Heart right ventricle (tissue), 16 donors: ENCODE results near the gene PDS5B. TPM values are rescaled to one million over a fixed set of nuclear protein-coding genes. Genes with fewer than 3 reads are reported as not detected.

Source experiments
- ATAC-seq, 8 donors: fragments of 200-7000 bp; cut with Tn5 transposase; one replicate each; pipeline ENCODE4 v1.9.1; 2020; ENCODE audit warnings: mild to moderate bottlenecking in 8 of 8, moderate library complexity in 8 of 8, moderate number of reproducible peaks in 1 of 8
- DNase-seq, 2 donors: peaks; one replicate each; pipeline ENCODE4 v3.0.0-alpha.2; 2020
- H3K27ac ChIP-seq, 10 donors: fragments of 200-600 bp; sonication (generic) in 2 of 10; one replicate each; pipeline versions ENCODE4 v1.5.0 to v1.8.0; 2020 to 2022; ENCODE audit warnings: mild to moderate bottlenecking in 3 of 10
- H3K27me3 ChIP-seq, 7 donors: fragments of 200-600 bp; one replicate each; pipeline ENCODE4 v1.8.0; 2021 to 2022; ENCODE audit warnings: mild to moderate bottlenecking in 2 of 7
- H3K36me3 ChIP-seq, 9 donors: fragments of 200-600 bp; sonication (generic) in 1 of 9; one replicate each; pipeline versions ENCODE4 v1.5.0 to v1.8.0; 2020 to 2022; ENCODE audit warnings: mild to moderate bottlenecking in 2 of 9
- H3K4me1 ChIP-seq, 9 donors: fragments of 200-600 bp; sonication (generic) in 1 of 9; one replicate each; pipeline versions ENCODE4 v1.5.0 to v1.8.0; 2020 to 2022; ENCODE audit warnings: mild to moderate bottlenecking in 4 of 9
- H3K4me3 ChIP-seq, 10 donors: fragments of 200-600 bp; sonication (generic) in 2 of 10; one replicate each; pipeline versions ENCODE4 v1.5.0 to v1.8.0; 2020 to 2022; ENCODE audit warnings: mild to moderate bottlenecking in 7 of 10, moderate library complexity in 2 of 10
- H3K9me3 ChIP-seq, 11 donors: fragments of 200-600 bp in 10 of 11; sonication (generic) in 2 of 11; one replicate each; pipeline versions ENCODE4 v1.5.0 to v1.8.0; 2013 to 2022; ENCODE audit warnings: mild to moderate bottlenecking in 2 of 11, control low read depth in 1 of 11, moderate library complexity in 1 of 11
- WGBS, 2 donors: extraction: QIAGEN DNeasy Blood & Tissue Kit; methylation state at CpG; one replicate each; pipeline ENCODE4 v1.1.7; 2013; ENCODE audit warnings: inconsistent platforms in 1 of 2; 5-methylcytosine and 5-hydroxymethylcytosine counted together
- intact Hi-C, 10 donors: fragments of 100-400 bp; cut with DNase I; formaldehyde crosslinking; loops; one replicate each; pipeline versions ENCODE4 v1.11.1 to v1.14.2; 2022
- polyA plus RNA-seq, 2 donors: library from polyadenylated mRNA; stranded (reverse); fragments of 200-250 nt; gene quantifications; one replicate each; pipeline ENCODE4 v1.2.3, GENCODE V29; 2013
- total RNA-seq, 10 donors: library from RNA; stranded (reverse); fragmentation: NEBNext Ultra II Directional in 3 of 10; extraction: Animal tissue kit (Norgen Biotek cat#: 25700) in 3 of 10; gene quantifications; one replicate each; pipeline versions ENCODE4 v1.2.1 to v1.2.4, GENCODE V29; 2021 to 2023
- TF ChIP-seq, protein P1 (sequence below), 9 donors: fragments of 200-600 bp; sonication (generic) in 2 of 9; IDR thresholded peaks; one replicate each; pipeline versions ENCODE4 v1.5.0 to v1.8.0; 2021 to 2022; ENCODE audit warnings: antibody characterized with exemption in 9 of 9, mild to moderate bottlenecking in 5 of 9, moderate library complexity in 1 of 9
- donor health status: Arrhythmogenic right ventricular cardiomyopathy.
- donor health status: ischemic (EF 13 %, LVEDD 7.1; RV severe dilation, severe dysfunction).
- donor health status: healthy with polysubstance abuse.
- donor health status: DM: no; HTN: yes; CAD: no.
- donor health status: DM: no; HTN: no; CAD: no.
- donor health status: ischemic (EF 25% LVEDD 6.9; RV normal size, moderate dysfunction).
- donor health status: ischemic (EF 25% LVEDD 5.7; RV mildly dilated, moderate dysfunction).
- donor health status: healthy.
- donor health status: DM: yes; HTN: yes; CAD: no.
- donor health status: Ischemic cardiomyopathy.
- donor health status: ischemic (EF 35%, LVEDD 5.7; RV mildly dilated, moderate dysfunction).
- donor health status: nonischemic (EF 11% LVEDD 7.7; RV severe dilation, severe dysfunction).
- donor health status: DM: yes; HTN: yes; CAD: no.
- donor health status: PGD.
- donor health status: ischemic (EF 29% LVEDD 5.4; RV normal size, mild dysfunction).
- donor health status: nonischemic (EF 23%, LVEDD 6.1; RV moderate dilation, normal function).

Gene PDS5B
- total and polyA plus RNA-seq, 12 donors = 5.6 to 29.6 (median 19.9) TPM

GRCh38 chr13:32745509-32745908 lies 159.3 kb downstream of the PDS5B start:
- H3K36me3 ChIP-seq = peaks cover 0 to 68% (median 21%) of the 10 kb centered on the region in 9 donors

DNA sequence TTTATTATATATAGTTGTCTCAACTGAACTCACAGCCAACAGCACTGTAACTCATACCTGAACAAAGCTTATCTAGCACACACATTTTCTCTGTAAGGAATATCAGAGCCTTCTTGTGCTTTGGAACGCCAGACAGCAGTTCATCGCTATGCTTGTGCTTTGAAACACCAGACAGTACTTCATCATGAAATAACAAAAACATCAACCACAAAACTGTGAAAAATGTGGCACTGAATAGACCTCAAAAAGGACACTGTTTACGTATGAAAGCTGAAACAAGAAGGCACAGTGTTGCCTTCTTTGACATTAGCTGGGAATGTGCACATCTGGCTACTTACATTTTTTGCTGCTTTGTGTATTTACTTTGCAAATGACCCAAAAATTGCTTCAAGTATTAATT lies 160.2 kb downstream of the PDS5B start:
- TF ChIP-seq, protein P1, sequence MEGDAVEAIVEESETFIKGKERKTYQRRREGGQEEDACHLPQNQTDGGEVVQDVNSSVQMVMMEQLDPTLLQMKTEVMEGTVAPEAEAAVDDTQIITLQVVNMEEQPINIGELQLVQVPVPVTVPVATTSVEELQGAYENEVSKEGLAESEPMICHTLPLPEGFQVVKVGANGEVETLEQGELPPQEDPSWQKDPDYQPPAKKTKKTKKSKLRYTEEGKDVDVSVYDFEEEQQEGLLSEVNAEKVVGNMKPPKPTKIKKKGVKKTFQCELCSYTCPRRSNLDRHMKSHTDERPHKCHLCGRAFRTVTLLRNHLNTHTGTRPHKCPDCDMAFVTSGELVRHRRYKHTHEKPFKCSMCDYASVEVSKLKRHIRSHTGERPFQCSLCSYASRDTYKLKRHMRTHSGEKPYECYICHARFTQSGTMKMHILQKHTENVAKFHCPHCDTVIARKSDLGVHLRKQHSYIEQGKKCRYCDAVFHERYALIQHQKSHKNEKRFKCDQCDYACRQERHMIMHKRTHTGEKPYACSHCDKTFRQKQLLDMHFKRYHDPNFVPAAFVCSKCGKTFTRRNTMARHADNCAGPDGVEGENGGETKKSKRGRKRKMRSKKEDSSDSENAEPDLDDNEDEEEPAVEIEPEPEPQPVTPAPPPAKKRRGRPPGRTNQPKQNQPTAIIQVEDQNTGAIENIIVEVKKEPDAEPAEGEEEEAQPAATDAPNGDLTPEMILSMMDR (IDR thresholded peaks at IDR 0.05) = no peak
- H3K4me3 ChIP-seq = no peak overlapping the region
- intact Hi-C loops = no loop called here
- ATAC-seq = no peak
- H3K9me3 ChIP-seq = no peaks in the 10 kb centered on the region
- DNase-seq = no peak
- H3K27ac ChIP-seq = no peak overlapping the region
- no peaks in the 10 kb centered on the region for H3K27me3 ChIP-seq
- 87 to 88% methylated on average over 3 of the region's 3 CpGs for WGBS, 2 donors
- peaks cover 0 to 5% (median 0%) of the 10 kb centered on the region in 9 donors for H3K4me1 ChIP-seq
- peaks cover 0 to 62% (median 21%) of the 10 kb centered on the region in 9 donors for H3K36me3 ChIP-seq

More at GRCh38 chr13:32745509-32745908, 159.3 kb downstream of the PDS5B start:
- TF ChIP-seq, protein P1 (IDR thresholded peaks at IDR 0.05) = no peak
- Histone ChIP-seq H3K9me3 (no peaks in the 10 kb centered on the region), H3K4me3 (no peak overlapping the region), H3K4me1 (peaks cover 0 to 5% (median 0%) of the 10 kb centered on the region in 9 donors), H3K27ac (no peak overlapping the region), H3K27me3 (no peaks in the 10 kb centered on the region)
- WGBS, 2 donors = 92 to 96% methylated on average over 1 of the region's 1 CpG
- intact Hi-C loops = no loop called here
- DNase-seq (no peak), ATAC-seq (no peak)

- Histone ChIP-seq H3K36me3 (peaks cover 0 to 57% (median 21%) of the 10 kb centered on the region in 9 donors), H3K4me1 (peaks cover 0 to 5% (median 0%) of the 10 kb centered on the region in 9 donors), H3K9me3 (no peaks in the 10 kb centered on the region), H3K4me3 (no peak overlapping the region), H3K27ac (no peak overlapping the region), H3K27me3 (no peaks in the 10 kb centered on the region)
- WGBS, 2 donors = 89 to 91% methylated on average over 2 of the region's 2 CpGs
- TF ChIP-seq, protein P1 (IDR thresholded peaks at IDR 0.05) = no peak
- DNase-seq (no peak), ATAC-seq (no peak)
- intact Hi-C loops = no loop called here
Measured at GRCh38 chr13:32748305-32748704, 162.1 kb downstream of the PDS5B start.

DNA sequence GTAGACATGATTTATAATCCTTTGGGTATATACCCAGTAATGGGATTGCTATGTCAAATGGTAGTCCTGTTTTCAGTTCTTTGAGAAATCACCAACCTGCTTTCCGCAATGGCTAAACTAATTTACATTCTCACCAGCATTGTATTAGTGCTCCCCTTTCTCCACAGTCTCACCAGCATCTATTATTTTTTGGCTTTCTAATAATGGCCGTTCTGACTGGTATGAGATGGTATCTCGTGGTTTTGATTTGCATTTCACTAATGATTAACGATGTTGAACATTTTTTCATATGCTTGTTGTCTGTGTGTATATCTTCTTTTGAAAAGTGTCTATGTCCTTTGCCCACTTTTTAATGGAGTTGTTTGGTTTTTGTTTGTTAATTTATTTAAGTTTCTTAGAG lies 165.1 kb downstream of the PDS5B start:
- no peak for ATAC-seq
- WGBS, 2 donors = 97% methylated on average over 4 of the region's 4 CpGs
- Histone ChIP-seq H3K4me1 (no peaks in the 10 kb centered on the region), H3K9me3 (no peaks in the 10 kb centered on the region), H3K36me3 (peaks cover 0 to 71% (median 14%) of the 10 kb centered on the region in 9 donors), H3K27ac (no peak overlapping the region), H3K4me3 (no peak overlapping the region), H3K27me3 (no peaks in the 10 kb centered on the region)
- DNase-seq = no peak
- intact Hi-C loops = no loop called here
- TF ChIP-seq, protein P1 (IDR thresholded peaks at IDR 0.05) = no peak
